T-helper 2 cell (primary cell): ENCODE data around the gene NCR3LG1.

ENCODE experiments used
- DNase-seq, 5 experiments: peaks; one replicate each; pipeline versions ENCODE4 v3.0.0 to v3.0.0-alpha.2; 2012 to 2022
- total RNA-seq, 2 donors: gene quantifications; one replicate each; lab custom pipeline; 2026; lab: John Stamatoyannopoulos, UW

Gene NCR3LG1, protein sequence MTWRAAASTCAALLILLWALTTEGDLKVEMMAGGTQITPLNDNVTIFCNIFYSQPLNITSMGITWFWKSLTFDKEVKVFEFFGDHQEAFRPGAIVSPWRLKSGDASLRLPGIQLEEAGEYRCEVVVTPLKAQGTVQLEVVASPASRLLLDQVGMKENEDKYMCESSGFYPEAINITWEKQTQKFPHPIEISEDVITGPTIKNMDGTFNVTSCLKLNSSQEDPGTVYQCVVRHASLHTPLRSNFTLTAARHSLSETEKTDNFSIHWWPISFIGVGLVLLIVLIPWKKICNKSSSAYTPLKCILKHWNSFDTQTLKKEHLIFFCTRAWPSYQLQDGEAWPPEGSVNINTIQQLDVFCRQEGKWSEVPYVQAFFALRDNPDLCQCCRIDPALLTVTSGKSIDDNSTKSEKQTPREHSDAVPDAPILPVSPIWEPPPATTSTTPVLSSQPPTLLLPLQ
- 1.5 to 3.4 reads per million in 2 donors for total RNA-seq

DNA sequence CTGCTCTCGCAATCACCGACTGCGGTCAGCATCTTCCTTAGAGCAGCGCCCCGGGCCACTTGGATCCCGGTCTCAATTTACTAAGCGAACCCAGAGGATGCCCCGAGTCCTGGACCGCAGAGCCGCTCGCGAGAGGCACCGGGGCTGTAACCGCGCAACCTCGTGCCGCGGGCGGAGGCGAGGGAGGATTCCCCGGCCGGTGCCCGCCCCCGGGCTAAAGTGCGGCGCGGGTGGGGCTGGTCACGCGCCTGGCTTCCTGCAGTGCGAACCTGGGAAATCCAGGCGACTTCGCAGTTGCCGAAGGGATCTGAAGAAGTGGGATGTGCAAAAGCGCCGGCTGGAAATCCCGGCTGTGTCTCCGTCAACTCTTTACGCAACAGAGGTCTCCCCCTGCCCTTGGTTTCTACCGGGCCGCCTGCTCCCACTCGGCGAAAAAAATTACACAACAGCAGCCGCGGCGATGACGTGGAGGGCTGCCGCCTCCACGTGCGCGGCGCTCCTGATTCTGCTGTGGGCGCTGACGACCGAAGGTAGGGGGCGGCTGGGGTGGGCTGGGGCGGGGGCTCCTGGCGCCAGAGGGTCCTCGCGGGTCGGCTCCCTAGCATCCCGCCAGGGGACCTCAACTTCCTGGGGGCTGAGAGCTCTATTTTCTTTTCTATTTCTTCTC lies at the start of gene NCR3LG1:
NCR3LG1 (plus strand) TSS at position 291 of the 667 bp plus-strand sequence; CDS start at position 461, 170 bp downstream.
- peak; percentile 25 to 78 (median 38) for DNase-seq

DNA sequence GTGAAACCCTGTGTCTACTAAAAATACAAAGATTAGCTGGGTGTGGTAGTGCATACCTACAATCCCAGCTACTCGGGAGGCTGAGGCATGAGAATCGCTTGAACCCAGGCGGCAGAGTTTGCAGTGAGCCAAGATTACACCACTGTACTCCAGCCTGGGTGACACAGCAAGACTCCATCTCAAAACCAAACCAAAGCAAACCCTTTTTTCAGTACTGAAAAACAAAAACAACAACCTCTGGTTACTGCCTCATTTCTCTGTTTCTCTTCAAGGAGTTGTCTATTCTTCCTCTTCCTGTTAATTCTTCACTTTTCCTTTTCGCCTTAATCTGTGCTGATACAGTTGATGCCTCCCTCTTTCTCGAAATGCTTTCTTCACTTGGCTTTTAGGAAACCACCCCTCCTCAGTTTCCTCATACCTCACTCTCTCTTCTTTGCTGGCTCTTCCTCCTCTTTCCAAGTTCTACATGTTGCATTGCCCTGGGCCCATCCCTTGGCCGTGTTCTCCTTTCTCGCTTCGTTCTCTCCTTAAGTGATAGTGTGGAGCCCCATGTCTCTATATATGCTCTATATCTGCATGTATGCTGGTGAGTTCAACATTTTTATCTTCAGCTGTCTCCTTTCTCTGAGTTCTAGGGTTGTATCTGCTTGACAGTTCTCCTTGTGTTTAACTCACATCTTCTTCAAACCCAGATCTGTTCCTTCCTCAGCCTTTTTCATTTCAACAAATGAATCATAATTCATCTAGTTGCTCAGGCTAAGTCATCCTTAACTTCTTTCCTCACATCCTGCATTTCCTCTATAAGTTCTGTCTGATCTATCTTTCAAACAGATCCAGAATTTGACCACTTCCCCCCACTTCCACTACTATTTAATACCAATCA lies 38.0 kb upstream of the NCR3LG1 start:
- no peak for DNase-seq

DNA sequence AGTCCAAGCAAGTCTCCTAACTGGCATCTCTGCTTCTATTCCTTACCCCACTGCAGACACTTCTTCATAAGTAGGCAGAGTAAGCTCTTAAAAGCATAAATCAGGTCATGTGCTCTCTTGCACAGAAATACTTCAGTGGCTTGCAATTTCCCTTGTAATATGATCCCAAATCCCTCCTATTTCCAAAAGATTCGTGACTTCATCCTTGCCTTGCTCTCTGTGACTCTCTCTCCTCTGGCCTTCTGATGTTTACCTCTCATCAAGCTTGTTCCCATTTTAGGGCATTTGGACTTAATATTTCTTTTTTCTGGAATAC lies 37.4 kb upstream of the NCR3LG1 start:
- no peak for DNase-seq

DNA sequence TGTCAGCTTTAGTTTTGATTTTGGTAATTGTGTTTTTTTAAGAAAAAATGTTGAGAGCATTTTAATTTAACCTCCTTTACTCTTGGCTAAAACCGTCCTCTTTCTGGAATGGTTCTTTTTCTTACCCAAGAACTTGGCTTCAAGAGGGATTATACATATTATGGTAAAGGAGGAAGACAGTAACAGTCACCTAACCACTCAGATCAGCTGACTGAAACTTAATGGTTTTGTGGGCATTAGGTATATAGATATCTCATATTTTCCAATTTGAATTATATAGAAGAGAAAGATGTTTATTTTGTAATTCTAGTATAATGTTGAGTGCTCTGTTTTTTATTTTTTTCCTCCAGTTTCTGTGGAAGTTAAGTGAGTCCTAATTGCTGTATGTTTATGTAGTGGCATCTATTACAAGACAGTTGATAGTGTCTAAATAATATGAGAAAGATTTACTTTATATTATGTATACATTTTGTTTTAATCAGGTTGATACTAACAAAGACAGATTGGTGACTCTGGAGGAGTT lies 36.6 kb upstream of the NCR3LG1 start:
- DNase-seq: no peak

GRCh38 chr11:17328871-17329494 lies 22.6 kb upstream of the NCR3LG1 start:
- no peak for DNase-seq

DNA sequence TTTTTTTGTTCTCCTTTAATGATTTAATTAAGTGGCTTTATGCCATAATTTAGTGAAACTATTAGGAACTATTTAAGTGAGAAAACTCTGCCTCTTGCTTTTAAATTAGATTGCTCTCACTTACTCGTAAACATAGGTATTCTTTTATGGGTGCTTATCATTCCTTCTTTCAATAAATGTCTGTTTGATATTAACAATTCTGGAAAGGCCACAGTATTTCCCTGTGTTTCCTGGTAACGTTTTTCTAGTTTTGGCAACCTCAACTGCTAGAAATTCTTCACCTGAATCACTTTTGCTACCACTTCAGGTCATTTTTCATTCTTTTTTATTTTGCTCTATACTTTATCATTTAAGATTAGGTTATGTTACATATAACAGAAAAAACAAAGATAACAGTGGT lies 19.9 kb upstream of the NCR3LG1 start:
- no peak for DNase-seq

DNA sequence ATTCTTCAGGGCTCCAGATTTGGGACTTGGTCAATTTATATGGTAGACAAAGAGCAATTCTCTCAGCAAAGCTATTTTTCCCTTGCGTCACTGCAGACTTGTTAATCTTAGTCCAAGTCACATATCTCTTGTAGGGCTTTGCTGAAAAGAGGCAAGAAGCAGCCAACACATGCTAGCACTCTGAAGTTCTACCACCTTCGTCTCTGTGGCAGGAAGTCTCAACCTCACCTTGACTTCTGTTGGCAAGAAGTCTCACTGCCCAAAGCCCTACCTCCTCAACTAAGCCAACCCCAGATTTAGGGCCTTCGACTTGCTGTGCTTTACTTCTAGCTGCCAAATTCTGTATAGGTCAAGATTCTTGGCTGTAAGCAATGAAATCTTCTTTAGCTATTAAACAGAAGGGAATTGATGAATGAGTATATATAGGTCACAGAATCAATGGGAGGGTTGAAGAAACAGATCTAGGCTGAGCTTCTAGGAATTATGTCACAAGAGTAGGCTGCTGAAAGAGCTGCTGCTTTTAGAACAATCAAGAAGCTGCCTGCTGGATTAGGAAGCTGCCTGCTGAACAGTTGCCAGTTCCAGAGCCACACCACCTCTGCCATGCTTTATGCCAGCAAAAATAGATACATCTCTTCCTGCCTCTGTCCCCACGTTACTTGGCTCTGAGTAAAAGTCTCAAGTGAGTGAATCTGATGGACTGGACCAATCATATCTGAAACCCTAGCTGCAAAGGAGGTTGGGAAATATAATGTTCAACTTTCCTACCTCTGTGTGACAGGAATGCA lies 17.6 kb upstream of the NCR3LG1 start:
- DNase-seq: peak in 2 of 5 experiments; percentile 23 to 28

GRCh38 chr11:17343257-17343656 lies 8.3 kb upstream of the NCR3LG1 start:
- no peak for DNase-seq

- DNase-seq: no peak
Observed at GRCh38 chr11:17343907-17344306, 7.7 kb upstream of the NCR3LG1 start.

- DNase-seq: no peak
Observed at GRCh38 chr11:17347676-17348075, 3.9 kb upstream of the NCR3LG1 start.

- no peak for DNase-seq
Observed at GRCh38 chr11:17350455-17351171, 987 bp upstream of the NCR3LG1 start.

DNA sequence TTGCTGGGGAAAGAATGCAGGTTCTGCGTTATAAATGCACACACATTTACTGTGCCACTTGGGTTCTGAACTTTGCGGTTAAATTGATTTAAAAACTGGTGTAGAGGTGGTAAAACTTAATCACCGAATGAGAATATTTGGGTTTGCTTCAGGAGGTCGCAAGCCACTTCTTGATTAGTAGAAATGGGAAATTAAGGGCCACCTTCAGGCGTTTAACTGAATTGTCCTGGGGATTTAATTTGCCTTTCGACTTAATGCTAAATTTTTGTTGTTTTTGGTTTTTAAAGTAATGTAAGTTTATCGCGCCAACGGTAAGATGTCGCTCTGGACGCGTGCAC lies 459 bp upstream of the NCR3LG1 start:
- no peak for DNase-seq

- peak; percentile 20 to 70 (median 29) for DNase-seq
Observed at GRCh38 chr11:17352950-17353820, 1.6 kb downstream of the NCR3LG1 start.

- DNase-seq: no peak
Observed at GRCh38 chr11:17353821-17354600, 2.4 kb downstream of the NCR3LG1 start.

GRCh38 chr11:17354601-17354991 lies 3.0 kb downstream of the NCR3LG1 start:
- DNase-seq: peak in 4 of 5 experiments; percentile 7 to 66 (median 40)

- DNase-seq: no peak
Observed at GRCh38 chr11:17366495-17366894, 14.9 kb downstream of the NCR3LG1 start.

GRCh38 chr11:17368551-17368950 lies 17.0 kb downstream of the NCR3LG1 start:
- peak in 1 of 5 experiments; percentile 45 for DNase-seq

DNA sequence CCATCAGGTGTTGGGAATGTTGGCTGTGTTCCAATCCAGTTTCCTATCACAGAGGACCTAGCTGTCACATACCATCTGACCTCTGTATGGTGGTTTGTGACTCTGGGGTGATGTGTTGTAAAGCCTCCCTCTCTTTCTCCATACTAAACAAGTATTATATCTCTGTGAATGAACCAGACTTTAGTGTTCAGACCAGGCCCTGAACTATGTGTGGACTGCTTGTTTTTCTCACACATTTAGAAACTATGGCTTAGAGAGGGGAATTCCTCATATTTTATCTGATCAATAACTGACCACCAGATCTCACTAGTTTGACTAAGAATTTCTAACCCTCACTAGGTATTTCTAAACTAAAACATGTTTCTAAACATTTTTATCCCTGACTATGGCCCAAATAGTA lies 17.5 kb downstream of the NCR3LG1 start:
- no peak for DNase-seq

DNA sequence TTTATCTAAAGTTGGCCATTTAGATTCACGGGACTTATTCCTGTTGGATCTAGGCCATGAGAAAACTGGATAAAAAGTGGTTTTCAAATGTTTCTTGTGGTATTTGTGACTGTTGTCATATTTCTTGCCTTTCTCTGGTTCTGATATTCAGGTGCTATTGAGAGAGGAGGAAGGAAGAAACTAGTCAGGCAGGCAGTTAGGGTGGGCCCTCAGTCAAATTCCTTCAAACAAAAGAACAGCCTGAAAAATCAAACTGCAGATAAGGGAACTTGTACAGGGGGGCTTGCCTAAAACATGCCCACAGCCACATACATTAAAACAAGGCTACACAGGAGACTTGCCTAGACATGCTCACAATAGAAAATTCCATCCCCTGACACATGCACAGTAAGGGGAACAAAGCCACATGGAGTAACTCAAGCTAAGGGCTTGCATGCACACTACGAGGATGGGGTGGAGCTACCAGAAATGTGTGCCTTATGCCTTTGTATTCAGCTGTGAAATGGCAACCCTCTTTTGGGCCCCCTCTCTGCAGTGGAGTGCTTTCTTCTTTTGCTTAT lies 18.2 kb downstream of the NCR3LG1 start:
- no peak for DNase-seq
